ENCODE results near the gene C11orf91.

- TF ChIP-seq CTCF (IDR thresholded peaks at IDR 0.05) (no peak), POLR2AphosphoS5 (IDR thresholded peaks at IDR 0.05) (no peak)
Observed at GRCh38 chr11:33731723-33732531, 31.3 kb upstream of the C11orf91 start.

All from esophagus muscularis mucosa (tissue), 3 donors.